ENCODE data around the gene PLP1. TPM values are rescaled to one million over a fixed set of nuclear protein-coding genes. Genes with fewer than 3 reads are reported as not detected.
"Not testable (repeated sequence)": the region's sequence is repeated elsewhere in the genome, so short reads cannot be mapped to it uniquely, and the experiment has no call there.

PLP1 gene
- total RNA-seq, 4 donors from 2014 or later = 256 to 727 (median 404) TPM

GRCh38 chrX:103797691-103798090 is 21.1 kb downstream of the PLP1 start:
- no peaks in the 10 kb centered on the region for H3K4me1 ChIP-seq
- peaks cover 0 to 8% of the 10 kb centered on the region in 2 donors for H3K27me3 ChIP-seq
- no peaks in the 10 kb centered on the region for H3K36me3 ChIP-seq
- H3K9me3 ChIP-seq = no peaks in the 10 kb centered on the region
- TF ChIP-seq EP300 (IDR thresholded peaks at IDR 0.05) = no peak
- TF ChIP-seq POLR2A (IDR thresholded peaks at IDR 0.05) = no peak
- TF ChIP-seq, protein P1, sequence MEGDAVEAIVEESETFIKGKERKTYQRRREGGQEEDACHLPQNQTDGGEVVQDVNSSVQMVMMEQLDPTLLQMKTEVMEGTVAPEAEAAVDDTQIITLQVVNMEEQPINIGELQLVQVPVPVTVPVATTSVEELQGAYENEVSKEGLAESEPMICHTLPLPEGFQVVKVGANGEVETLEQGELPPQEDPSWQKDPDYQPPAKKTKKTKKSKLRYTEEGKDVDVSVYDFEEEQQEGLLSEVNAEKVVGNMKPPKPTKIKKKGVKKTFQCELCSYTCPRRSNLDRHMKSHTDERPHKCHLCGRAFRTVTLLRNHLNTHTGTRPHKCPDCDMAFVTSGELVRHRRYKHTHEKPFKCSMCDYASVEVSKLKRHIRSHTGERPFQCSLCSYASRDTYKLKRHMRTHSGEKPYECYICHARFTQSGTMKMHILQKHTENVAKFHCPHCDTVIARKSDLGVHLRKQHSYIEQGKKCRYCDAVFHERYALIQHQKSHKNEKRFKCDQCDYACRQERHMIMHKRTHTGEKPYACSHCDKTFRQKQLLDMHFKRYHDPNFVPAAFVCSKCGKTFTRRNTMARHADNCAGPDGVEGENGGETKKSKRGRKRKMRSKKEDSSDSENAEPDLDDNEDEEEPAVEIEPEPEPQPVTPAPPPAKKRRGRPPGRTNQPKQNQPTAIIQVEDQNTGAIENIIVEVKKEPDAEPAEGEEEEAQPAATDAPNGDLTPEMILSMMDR (IDR thresholded peaks at IDR 0.05) = no peak
- no peak overlapping the region for H3K27ac ChIP-seq
- no peak for DNase-seq (ENCODE audit: low spot score in 2 of 2)
- H3K4me3 ChIP-seq = no peak overlapping the region
- WGBS, 2 donors = 68 to 87% methylated on average over 2 of the region's 2 CpGs

DNA sequence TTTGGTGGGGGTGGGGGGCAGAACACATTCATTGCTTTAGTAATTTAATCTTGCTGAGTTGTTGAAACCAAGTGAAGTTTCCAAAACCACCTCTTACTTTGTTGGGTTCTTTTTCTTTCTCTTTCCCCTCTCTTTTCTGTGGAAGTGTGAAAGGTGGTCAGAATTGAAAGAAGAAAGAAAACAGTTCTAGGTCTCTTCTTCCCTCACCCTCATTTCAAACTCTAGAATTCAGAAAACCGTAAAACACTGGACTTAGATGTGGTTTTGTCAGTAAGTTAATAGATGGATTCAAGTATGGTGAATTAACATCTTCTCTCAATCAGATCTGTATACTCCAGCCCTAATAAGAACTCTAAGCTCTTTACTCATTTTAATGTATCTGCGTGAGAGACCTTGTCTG is 23.7 kb downstream of the PLP1 start:
- H3K36me3 ChIP-seq = no peaks in the 10 kb centered on the region
- peaks cover 0 to 6% of the 10 kb centered on the region in 2 donors for H3K27me3 ChIP-seq
- TF ChIP-seq, protein P1 (IDR thresholded peaks at IDR 0.05) = no peak
- TF ChIP-seq POLR2A (IDR thresholded peaks at IDR 0.05) (no peak), EP300 (IDR thresholded peaks at IDR 0.05) (no peak)
- no peak for DNase-seq (ENCODE audit: low spot score in 2 of 2)
- H3K9me3 ChIP-seq = no peaks in the 10 kb centered on the region
- no peaks in the 10 kb centered on the region for H3K4me1 ChIP-seq
- no peak overlapping the region for H3K4me3 ChIP-seq
- WGBS, 2 donors = 76 to 95% methylated on average over 2 of the region's 2 CpGs
- no peak overlapping the region for H3K27ac ChIP-seq

DNA sequence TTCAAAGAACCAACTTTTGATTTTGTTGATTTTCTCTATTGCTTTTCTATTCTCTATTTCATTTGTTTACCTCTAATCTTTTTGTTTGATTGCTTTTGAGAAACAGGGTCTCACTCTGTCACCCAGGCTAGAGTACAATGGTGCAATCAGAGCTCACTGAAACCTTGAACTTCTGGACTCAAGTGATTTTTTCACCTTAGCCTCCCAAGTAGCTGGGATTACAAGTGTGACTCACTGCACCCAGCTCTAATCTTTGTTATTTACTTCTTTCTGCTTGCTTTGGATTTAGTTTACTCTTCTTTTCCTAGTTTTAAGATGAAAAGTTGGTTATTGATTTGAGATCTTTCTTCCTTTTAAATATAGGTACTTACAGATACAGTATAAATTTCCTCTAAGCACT is 29.2 kb downstream of the PLP1 start:
- Histone ChIP-seq H3K4me3 (no peak overlapping the region), H3K9me3 (no peaks in the 10 kb centered on the region), H3K27ac (no peak overlapping the region), H3K27me3 (peaks cover 0 to 26% of the 10 kb centered on the region in 2 donors), H3K4me1 (no peaks in the 10 kb centered on the region), H3K36me3 (no peaks in the 10 kb centered on the region)
- no peak for TF ChIP-seq EP300 (IDR thresholded peaks at IDR 0.05)
- TF ChIP-seq POLR2A (IDR thresholded peaks at IDR 0.05) = no peak
- TF ChIP-seq, protein P1 (IDR thresholded peaks at IDR 0.05) = no peak
- DNase-seq (ENCODE audit: low spot score in 2 of 2) = no peak

GRCh38 chrX:103806862-103807474 is 30.3 kb downstream of the PLP1 start:
- DNase-seq (ENCODE audit: low spot score in 2 of 2) = no peak
- Histone ChIP-seq H3K9me3 (no peaks in the 10 kb centered on the region), H3K27ac (no peak overlapping the region), H3K27me3 (peaks cover 0 to 26% of the 10 kb centered on the region in 2 donors), H3K4me3 (no peak overlapping the region), H3K4me1 (no peaks in the 10 kb centered on the region), H3K36me3 (no peaks in the 10 kb centered on the region)
- no peak for TF ChIP-seq EP300 (IDR thresholded peaks at IDR 0.05)
- TF ChIP-seq, protein P1 (IDR thresholded peaks at IDR 0.05) = no peak
- TF ChIP-seq POLR2A (IDR thresholded peaks at IDR 0.05) = no peak
- 61 to 82% methylated on average over 4 of the region's 4 CpGs for WGBS, 2 donors

DNA sequence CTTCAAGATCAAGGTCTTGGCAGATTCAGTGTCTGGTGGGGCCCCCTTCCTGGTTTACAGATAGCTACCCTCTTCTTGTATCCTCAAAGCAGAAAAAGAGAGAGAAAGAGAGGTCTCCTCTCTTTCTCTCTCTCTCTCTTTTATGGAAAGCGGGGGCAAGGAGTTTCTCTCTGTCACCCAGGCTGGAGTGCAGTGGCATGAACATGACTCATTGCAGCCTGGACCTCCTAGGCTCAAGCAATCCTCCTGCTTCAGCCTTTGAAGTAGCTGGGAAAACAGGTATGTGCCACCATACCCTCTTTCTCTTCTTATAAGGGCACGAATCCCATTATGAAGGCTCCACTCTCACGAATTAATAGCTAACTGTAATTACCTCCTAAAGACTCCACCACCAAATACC is 35.2 kb downstream of the PLP1 start:
- WGBS, 2 donors = 80 to 91% methylated on average over 3 of the region's 3 CpGs
- Histone ChIP-seq H3K27me3 (peaks cover 0 to 27% of the 10 kb centered on the region in 2 donors), H3K27ac (no peak overlapping the region), H3K4me1 (no peaks in the 10 kb centered on the region), H3K9me3 (no peaks in the 10 kb centered on the region), H3K36me3 (no peaks in the 10 kb centered on the region), H3K4me3 (no peak overlapping the region)
- DNase-seq (ENCODE audit: low spot score in 2 of 2) = no peak
- TF ChIP-seq POLR2A (IDR thresholded peaks at IDR 0.05) (no peak), EP300 (IDR thresholded peaks at IDR 0.05) (no peak)
- TF ChIP-seq, protein P1 (IDR thresholded peaks at IDR 0.05) = no peak

- DNase-seq (ENCODE audit: low spot score in 2 of 2); H3K27ac ChIP-seq; H3K4me3 ChIP-seq; H3K36me3 ChIP-seq; H3K27me3 ChIP-seq; H3K4me1 ChIP-seq; H3K9me3 ChIP-seq: not testable (repeated sequence)
- WGBS, 2 donors = 43 to 50% methylated on average over 5 of the region's 5 CpGs
These were observed 40.5 kb downstream of the PLP1 start for GRCh38 chrX:103817101-103817500.
